HFF-Myc (cell line): Measurements from ENCODE around the gene PXDN.
"Not testable (repeated sequence)": the region's sequence is repeated elsewhere in the genome, so short reads cannot be mapped to it uniquely, and the experiment has no call there.

Experiments
- DNase-seq: peaks from one replicate; pipeline ENCODE4 v3.0.0-alpha.2; 2011; ENCODE audit warnings: low read depth; ENCODE audit errors: extremely low read depth
- H3K4me3 ChIP-seq: replicated peaks from 2 replicates; pipeline ENCODE4 v1.5.1; 2011; ENCODE audit warnings: low read depth, mild to moderate bottlenecking, control low read depth, low read length
- CTCF ChIP-seq: IDR thresholded peaks from 2 replicates; pipeline ENCODE4 v1.5.1; 2012; ENCODE audit warnings: mild to moderate bottlenecking, low read depth, low read length, control low read depth; ENCODE audit errors: missing control alignments

PXDN gene

GRCh38 chr2:1705557-1706076 lies 38.7 kb downstream of the PXDN start:
- TF ChIP-seq CTCF, result no peak
- no peak overlapping the region for H3K4me3 ChIP-seq
- no peak for DNase-seq

GRCh38 chr2:1704631-1705556 lies 39.4 kb downstream of the PXDN start:
- no peak overlapping the region for H3K4me3 ChIP-seq
- DNase-seq, result no peak
- no peak for TF ChIP-seq CTCF

- no peak for DNase-seq
- H3K4me3 ChIP-seq, result no peak overlapping the region
- TF ChIP-seq CTCF, result no peak
Measured at GRCh38 chr2:1702186-1702565, 42.1 kb downstream of the PXDN start.

GRCh38 chr2:1701556-1702185 lies 42.6 kb downstream of the PXDN start:
- no peak for DNase-seq
- TF ChIP-seq CTCF, result no peak
- no peak overlapping the region for H3K4me3 ChIP-seq

GRCh38 chr2:1701020-1701419 lies 43.3 kb downstream of the PXDN start:
- no peak for DNase-seq
- TF ChIP-seq CTCF, result no peak
- no peak overlapping the region for H3K4me3 ChIP-seq

- not testable (repeated sequence) for DNase-seq, H3K4me3 ChIP-seq
Measured at GRCh38 chr2:1700427-1700826, 43.9 kb downstream of the PXDN start.

- H3K4me3 ChIP-seq, result no peak overlapping the region
- no peak for TF ChIP-seq CTCF
- no peak for DNase-seq
Measured at GRCh38 chr2:1698188-1698945, 45.9 kb downstream of the PXDN start.
